AG10803 (cell line): Measurements from ENCODE around the gene PDGFA.
"Not testable (repeated sequence)": the region's sequence is repeated elsewhere in the genome, so short reads cannot be mapped to it uniquely, and the experiment has no call there.

Source experiments
- DNase-seq: peaks from one replicate; pipeline ENCODE4 v3.0.0; 2010; ENCODE audit warnings: low read depth
- H3K4me3 ChIP-seq: 2 replicates; pipeline ENCODE4 v1.5.1; 2011; ENCODE audit warnings: mild to moderate bottlenecking, low read length, control low read depth
- TF ChIP-seq, protein P1 (sequence below): conservative IDR thresholded peaks from 2 replicates; pipeline ENCODE4 v1.5.1; 2011; ENCODE audit warnings: mild to moderate bottlenecking, low read length, control low read depth, inconsistent platforms

PDGFA gene

DNA sequence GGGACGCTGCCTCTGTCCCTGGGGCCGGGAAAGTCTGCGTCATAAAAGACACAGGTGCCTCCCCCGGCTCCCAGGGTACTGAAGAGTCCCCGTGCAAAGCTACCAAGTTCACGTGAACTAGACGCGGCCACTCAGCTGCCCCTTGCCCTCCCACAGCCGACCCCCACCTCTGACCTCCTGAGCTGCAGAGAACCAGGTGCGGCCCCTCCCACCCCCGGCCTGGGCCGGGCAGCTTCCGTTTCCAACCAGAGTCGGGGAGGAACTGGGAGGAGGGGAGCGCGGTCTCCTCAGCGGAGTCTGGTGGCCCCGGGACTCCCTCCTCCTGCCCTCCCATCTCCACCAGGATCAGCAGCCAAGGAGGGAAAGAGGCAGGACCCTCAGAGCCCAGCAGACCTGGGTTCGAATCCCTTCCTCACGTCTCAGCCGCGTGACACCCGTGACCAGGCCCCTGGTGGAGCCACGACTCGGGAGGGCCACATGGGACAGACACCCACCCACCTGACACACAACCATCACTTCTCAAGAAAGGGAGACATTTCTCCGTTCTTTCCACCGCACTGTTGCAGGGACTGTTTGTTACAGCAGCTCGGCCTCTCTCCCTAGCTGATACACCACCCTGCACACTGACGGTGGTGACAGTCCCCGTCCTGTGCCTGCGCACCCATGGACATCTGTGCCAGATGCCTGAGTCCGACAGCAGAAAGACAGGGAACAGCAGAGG, 37.4 kb upstream of the PDGFA start:
- no peak overlapping the region for H3K4me3 ChIP-seq
- DNase-seq: no peak
- TF ChIP-seq, protein P1, sequence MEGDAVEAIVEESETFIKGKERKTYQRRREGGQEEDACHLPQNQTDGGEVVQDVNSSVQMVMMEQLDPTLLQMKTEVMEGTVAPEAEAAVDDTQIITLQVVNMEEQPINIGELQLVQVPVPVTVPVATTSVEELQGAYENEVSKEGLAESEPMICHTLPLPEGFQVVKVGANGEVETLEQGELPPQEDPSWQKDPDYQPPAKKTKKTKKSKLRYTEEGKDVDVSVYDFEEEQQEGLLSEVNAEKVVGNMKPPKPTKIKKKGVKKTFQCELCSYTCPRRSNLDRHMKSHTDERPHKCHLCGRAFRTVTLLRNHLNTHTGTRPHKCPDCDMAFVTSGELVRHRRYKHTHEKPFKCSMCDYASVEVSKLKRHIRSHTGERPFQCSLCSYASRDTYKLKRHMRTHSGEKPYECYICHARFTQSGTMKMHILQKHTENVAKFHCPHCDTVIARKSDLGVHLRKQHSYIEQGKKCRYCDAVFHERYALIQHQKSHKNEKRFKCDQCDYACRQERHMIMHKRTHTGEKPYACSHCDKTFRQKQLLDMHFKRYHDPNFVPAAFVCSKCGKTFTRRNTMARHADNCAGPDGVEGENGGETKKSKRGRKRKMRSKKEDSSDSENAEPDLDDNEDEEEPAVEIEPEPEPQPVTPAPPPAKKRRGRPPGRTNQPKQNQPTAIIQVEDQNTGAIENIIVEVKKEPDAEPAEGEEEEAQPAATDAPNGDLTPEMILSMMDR: no peak

DNA sequence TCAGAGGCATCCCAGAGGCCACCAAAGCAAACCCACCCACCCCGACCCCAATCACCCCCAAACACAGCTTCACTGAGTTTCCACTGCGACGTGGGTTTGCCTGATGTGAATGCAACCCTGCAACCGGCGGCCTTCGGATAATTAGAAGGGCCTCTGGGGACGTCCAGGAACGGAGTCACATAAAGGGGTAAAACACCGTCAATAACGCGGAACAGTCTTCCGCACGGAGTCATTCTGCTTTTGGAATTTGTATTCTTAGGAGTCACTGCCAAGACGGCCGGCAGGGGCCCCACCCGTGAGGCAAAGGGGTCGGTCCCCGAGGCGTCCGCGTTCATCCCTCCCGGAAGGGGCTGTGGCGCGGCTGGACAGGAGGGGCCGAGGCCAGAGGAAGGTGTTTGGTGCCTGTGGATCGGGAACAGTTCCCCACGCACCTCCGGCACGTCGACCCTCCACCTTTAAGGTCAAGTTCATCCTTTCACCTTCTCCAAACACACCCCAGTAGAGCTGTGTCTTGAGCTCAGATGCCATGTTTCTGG, 36.7 kb upstream of the PDGFA start:
- no peak overlapping the region for H3K4me3 ChIP-seq
- TF ChIP-seq, protein P1: no peak
- DNase-seq: no peak

DNA sequence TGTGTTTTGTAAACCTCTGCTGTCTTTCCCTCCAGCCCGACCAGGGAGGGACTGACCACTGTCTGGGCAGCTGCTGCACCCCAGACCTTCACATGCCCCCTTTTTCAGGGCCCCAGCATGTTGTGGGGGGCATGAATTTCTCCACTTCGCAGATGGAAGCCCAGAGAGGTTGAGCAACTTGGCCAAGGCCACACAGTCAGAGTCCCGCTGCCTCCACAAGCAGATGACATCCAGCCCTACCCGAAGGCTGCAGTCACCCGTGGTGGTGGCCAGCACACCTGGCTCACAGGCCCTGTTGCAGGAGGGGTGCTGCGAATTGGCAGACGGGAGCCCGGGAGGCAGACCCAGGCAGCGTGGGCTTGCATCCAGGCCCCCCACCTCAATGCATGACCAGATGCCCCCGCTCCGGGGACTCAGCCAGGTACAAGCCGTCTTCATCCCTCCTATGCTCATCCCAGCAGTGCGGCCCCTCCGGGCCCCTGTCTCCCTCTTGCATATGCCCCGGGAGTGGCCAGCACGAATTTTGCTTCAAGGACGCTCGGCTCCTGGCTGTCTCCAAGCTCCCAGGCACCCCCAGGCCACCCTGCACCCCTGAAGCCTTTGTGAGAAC, 36.0 kb upstream of the PDGFA start:
- TF ChIP-seq, protein P1: no peak
- DNase-seq: no peak
- no peak overlapping the region for H3K4me3 ChIP-seq

DNA sequence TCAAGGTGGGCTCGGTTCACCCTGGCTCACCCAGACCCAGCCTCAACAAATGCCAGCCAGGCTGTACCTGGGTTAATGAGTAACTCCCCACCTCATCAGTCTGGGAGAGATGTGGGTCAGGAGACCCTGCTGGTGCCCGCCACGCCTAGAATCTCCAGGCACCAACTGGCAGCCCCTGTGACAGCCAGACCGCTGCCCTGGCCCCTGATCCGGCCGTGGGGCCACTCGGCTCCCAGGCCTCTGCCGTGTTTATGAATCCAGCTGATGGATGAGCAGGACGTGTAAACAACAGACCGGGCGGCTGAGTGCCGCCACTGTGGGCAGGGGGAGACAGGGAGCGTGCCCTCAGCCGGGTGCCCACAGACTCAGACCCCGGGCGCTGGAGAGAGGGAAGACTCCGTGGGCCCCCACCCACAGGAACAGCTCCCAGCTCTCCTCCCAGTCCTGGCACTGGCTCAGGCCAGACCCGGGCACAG, 34.0 kb upstream of the PDGFA start:
- TF ChIP-seq, protein P1: no peak
- no peak for DNase-seq
- H3K4me3 ChIP-seq: no peak overlapping the region

DNA sequence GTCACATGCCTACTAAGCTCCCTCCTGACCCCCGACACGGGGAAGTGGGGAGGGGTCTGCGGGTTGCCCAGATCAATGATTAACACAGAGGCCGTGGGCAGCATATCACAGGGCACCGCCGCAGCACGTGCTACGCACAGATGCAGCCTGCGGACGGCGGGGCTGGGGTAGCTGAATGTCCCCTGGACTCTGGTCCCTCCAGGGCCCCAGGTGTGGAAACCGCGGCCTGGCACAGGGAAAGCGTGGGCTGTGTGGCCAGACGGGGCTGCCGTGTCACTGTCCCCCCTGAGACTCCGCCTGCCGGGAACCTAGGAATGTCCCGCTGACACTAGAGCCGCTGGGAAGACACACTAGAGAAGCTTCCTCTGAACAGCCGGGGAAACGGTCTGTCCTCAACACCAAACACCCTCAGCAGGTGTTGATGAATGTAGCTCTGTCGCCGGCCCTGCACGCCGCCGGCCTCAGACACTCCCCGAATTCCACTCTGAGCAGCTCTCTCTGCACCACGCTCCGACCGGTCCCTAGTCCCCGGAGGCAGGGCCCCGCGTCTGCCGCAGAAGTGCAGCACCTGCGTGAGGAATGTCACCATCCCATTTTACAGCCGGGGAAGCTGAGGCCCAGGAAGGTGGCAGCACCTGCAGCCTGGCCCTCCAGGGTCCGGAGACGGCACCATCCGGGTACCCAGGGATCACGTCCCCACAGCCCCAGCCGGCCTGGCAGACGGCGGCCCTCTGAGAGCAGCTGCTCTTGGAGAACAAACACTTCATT, 33.4 kb upstream of the PDGFA start:
- TF ChIP-seq, protein P1: no peak
- no peak overlapping the region for H3K4me3 ChIP-seq
- no peak for DNase-seq

DNA sequence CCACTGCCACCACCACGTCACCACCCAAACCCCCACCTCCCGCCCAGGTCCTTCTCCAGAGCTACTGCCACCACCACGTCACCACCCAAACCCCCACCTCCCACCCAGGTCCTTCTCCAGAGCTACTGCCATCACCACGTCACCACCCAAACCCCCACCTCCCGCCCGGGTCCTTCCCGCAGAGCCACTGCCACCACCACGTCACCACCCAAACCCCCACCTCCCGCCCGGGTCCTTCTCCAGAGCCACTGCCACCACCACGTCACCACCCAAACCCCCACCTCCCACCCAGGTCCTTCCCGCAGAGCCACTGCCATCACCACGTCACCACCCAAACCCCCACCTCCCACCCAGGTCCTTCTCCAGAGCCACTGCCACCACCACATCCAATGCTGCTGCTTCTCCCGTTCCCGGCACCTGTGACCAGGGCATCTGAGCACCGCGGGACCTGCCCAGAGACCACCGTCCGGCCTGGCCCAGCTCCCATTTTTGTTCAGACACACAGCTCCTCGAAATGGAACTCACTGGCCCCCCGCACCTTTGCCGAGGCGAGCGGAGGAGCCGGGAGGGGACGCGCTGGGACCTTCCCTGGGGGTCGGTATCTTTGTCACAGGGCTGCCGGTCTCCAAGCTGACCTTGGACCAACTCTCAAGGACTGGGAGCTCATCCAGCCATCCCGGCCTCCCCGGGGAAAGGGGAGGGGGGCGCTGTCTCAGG, 32.7 kb upstream of the PDGFA start:
- not testable (repeated sequence) for DNase-seq, H3K4me3 ChIP-seq

DNA sequence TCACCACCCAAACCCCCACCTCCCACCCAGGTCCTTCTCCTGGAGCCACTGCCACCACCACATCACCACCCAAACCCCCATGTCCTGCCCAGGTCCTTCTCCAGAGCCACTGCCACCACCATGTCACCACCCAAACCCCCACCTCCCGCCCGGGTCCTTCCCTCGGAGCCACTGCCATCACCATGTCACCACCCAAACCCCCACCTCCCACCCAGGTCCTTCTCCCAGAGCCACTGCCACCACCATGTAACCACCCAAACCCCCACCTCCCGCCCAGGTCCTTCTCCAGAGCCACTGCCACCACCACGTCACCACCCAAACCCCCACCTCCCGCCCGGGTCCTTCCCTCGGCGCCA, 31.9 kb upstream of the PDGFA start:
- not testable (repeated sequence) for H3K4me3 ChIP-seq, DNase-seq
